ENCODE data around the gene DCTN3.
A peak's percentile ranks its signal among the peaks of the same experiment; 100 is the strongest.

DCTN3 gene

GRCh38 chr9:34620061-34620994 lies at the start of gene DCTN3:
Gene DCTN3, minus strand, starts transcription at chr9:34620495. Its CDS starts 31 bp downstream, at chr9:34620464.
- peak; percentile 82 to 85 for DNase-seq (ENCODE audit: low read depth in 2 of 2)

- DNase-seq (ENCODE audit: low read depth in 2 of 2), result peak; percentile 65 to 78
Observed at GRCh38 chr9:34665381-34666250, 45.3 kb upstream of the DCTN3 start.

DNA sequence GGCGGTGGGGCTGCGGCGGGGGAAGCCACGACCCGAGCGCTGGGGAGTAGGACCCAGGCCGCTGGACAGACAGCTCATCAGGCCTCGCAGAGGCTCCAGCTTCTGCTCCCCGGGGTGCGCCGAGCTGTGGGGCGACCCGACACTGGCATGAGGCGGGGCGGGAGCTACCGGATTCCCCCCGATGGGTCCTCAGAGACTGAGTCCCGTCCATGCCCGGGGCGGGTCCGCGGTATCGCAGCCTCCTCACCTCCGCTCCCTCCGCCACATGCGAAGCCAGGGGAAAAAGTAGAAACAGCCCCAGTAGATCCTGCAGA lies 44.7 kb upstream of the DCTN3 start:
- DNase-seq (ENCODE audit: low read depth in 2 of 2), result no peak

GRCh38 chr9:34664281-34665066 lies 44.2 kb upstream of the DCTN3 start:
- peak in 1 of 2 donors; percentile 56 for DNase-seq (ENCODE audit: low read depth in 2 of 2)

DNA sequence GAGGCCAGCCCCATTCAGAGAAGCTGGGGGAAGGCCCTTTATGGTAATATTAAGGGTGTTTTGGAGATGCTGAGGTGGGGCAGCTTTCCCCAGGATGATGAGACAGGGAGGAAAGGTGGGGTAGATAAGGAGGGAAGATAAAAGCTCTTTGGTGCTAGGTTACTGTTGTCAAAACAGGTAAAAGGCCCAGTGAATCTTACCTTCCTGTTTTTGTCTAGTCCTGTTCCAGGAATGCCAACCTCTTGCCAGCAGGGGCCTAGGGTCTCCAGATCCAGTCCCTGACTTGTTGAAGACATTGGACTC lies 43.0 kb upstream of the DCTN3 start:
- DNase-seq (ENCODE audit: low read depth in 2 of 2), result no peak

DNA sequence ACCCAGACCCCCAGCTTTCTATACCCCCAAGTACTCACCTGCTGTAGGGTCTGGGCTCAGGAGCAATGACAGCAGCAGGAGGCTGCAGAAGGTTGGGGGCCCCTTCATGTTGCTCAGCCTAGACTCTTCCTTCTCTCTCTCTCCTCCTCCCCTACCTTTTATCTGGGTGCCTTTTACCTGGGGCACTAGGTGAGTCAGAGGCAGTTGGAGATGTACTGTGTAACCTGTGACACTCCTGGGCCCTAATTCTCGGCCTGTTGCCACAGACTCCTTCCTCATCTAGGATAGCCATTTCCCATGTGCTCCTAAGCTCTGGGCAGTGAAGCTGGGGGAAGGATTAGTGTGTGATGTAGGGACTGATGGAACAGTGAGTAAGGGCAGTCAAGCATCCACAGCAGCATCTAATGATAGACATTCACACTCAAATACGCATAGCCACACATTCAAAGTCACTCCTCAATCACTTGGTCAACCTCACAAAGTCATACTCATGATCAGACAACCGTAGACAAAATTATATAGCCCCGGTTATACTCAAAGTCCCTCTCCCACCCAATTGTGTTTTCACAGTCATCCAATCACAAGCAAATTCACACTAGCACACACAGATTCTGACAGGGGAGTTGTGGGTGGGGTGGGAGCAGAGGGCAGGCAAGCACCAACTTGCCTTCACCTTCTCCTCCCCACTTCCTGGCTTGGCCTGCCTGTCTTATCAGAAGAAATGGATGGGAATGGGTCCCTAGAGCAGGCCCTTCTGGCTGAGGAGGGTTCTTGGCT lies 42.4 kb upstream of the DCTN3 start, which contains the start of gene CCL27:
CCL27 (minus strand) TSS at position 132 of the 777 bp plus-strand sequence; CDS start at position 108, 24 bp downstream.
- no peak for DNase-seq (ENCODE audit: low read depth in 2 of 2)

GRCh38 chr9:34659592-34660253 lies 39.4 kb upstream of the DCTN3 start:
- no peak for DNase-seq (ENCODE audit: low read depth in 2 of 2)

DNA sequence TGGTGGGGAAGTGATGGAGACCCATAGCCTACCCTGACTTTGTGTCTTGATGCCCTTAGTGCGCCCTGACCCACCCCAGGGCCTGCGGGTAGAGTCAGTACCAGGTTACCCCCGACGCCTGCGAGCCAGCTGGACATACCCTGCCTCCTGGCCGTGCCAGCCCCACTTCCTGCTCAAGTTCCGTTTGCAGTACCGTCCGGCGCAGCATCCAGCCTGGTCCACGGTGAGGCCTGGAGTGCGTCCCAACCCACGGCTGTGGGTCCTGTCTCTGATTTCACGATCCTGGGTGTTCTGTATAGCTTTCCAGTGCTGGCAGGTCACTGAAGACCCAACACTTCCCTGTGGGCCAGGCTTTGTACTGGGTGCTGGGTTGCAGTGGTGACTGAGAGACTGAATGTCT lies 38.2 kb upstream of the DCTN3 start:
- DNase-seq (ENCODE audit: low read depth in 2 of 2), result no peak

- DNase-seq (ENCODE audit: low read depth in 2 of 2), result no peak
Observed at GRCh38 chr9:34656992-34657391, 36.7 kb upstream of the DCTN3 start.

DNA sequence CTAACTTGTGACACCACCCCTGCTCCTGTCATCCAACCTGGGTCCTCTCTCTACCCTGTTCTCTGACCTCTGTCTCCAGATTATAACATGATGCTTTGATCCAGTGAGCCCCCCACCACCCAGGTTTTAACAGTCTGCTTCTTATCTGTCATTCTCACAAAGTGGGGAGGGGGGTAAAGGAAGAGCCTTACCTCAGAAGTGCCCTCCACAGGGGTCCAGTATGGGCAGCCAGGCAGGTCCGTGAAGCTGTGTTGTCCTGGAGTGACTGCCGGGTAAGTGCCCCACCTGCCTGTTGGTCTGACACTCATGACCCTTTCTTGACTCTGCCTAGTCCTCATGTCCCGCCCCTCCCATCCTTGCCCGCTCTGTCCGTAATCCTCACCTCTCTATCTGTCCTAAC lies 35.1 kb upstream of the DCTN3 start:
- no peak for DNase-seq (ENCODE audit: low read depth in 2 of 2)

DNA sequence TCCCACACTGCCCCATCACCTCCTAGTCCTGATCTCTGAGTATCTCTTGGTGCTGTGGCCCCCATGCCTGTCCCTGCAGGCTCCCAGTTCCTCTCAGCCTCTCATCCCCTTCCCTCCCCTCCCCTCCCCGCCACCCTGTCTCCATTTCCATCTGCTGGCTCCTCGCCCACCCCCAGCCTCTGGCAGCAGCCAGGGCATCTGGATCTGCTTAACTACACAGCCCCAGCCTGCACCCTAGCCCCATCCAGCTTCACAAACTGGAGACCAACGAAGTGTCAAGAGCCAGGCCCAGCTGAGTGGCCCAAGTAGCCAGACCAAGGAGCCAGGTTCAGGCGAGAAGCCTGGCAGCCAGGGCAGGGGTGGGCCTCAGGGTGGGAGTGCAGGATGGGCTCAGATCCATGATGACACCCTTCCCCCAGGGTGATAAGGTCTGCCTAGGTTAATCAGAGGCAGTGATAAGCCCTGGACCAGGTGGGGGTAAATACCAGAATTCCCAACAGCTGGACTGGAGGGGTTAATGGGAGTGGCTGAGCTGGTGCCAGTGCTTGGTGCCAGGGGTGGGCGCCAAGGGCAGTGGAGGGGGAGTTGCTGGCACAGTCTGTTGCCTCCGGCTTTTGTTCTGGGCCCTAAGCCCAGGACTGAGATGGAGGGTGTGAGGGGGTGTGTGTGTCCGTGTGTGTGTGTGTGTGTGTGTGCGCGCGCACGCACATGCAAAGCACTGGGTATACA lies 34.2 kb upstream of the DCTN3 start:
- no peak for DNase-seq (ENCODE audit: low read depth in 2 of 2)

GRCh38 chr9:34653151-34654072 lies 33.1 kb upstream of the DCTN3 start:
- DNase-seq (ENCODE audit: low read depth in 2 of 2), result no peak

DNA sequence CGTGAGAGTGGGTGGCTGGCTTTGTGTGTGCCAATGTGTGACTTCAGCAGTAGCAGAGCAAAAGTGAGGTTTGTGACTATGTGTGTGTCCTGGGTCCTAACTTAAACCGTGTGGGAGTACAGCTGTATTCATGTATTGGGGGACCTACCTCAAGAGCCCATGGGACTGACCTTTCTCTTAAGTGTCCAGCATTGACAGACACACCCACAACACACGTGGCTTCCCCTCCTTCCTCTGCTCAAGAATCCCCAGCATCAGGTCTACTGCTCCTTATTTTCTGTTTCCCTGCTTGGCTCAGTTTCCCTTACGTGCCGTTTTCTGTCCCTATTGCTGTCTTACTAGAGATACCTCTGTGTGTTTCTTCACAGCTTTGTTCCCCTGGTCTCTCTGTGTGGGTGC lies 32.3 kb upstream of the DCTN3 start:
- no peak for DNase-seq (ENCODE audit: low read depth in 2 of 2)

- peak; percentile 32 to 54 for DNase-seq (ENCODE audit: low read depth in 2 of 2)
Observed at GRCh38 chr9:34651876-34652601, 31.7 kb upstream of the DCTN3 start, which contains the start of gene IL11RA. Gene IL11RA, plus strand, starts transcription at chr9:34652185. Its CDS starts 3,033 bp downstream, at chr9:34655218.

- no peak for DNase-seq (ENCODE audit: low read depth in 2 of 2)
Observed at GRCh38 chr9:34651321-34651720, 31.0 kb upstream of the DCTN3 start.

DNA sequence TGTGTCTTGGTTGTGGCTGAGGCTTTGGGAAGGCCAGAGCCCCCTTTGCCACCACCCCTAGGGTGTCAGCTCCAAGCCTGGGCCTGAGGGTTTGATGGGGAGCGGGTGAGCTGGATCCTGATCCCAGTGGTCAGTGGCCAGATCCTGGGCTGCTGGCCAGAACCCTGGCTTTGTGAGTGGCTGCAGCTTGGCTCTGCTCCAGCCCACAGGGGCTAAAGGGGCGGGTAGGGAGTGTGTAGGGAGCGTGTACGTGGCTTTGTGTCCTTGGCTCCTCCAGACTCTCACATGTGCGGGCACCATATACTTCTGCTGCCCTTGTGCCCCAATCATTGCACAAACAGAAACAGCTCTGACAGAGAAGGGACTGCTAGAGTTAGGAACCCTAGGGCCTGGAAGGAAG lies 30.5 kb upstream of the DCTN3 start:
- DNase-seq (ENCODE audit: low read depth in 2 of 2), result no peak

- DNase-seq (ENCODE audit: low read depth in 2 of 2), result no peak
Observed at GRCh38 chr9:34648673-34649072, 28.4 kb upstream of the DCTN3 start.

DNA sequence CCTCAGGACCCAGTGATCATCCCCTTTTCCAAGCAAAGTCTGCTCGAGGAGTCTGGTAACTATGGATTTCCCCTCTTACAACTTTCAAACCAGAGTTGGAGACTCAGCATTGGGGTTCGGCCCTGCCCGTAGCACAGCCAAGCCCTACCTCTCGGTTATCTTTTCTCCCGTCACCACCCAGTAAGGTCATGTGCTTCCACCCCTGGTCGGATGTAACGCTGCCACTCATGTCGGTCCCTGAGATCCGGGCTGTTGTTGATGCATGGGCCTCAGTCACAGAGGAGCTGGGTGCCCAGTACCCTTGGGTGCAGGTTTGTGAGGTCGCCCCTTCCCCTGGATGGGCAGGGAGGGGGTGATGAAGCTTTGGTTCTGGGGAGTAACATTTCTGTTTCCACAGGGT lies 27.4 kb upstream of the DCTN3 start:
- no peak for DNase-seq (ENCODE audit: low read depth in 2 of 2)

All from stimulated activated CD8-positive, alpha-beta memory T cell treated with anti-CD3 and anti-CD28 coated beads, Interleukin-15, amount 100 ng/mL, for 48 hours (primary cell).